GM18861 (cell line): Measurements from ENCODE around the gene CT45A10.
"Not testable (repeated sequence)": the region's sequence is repeated elsewhere in the genome, so short reads cannot be mapped to it uniquely, and the experiment has no call there.

ENCODE experiments used
- ATAC-seq: cut with Tn5 transposase; IDR thresholded peaks from one replicate; pipeline ENCODE4 v1.9.1; 2021; ENCODE audit not compliant: unreplicated experiment

CT45A10 gene, protein sequence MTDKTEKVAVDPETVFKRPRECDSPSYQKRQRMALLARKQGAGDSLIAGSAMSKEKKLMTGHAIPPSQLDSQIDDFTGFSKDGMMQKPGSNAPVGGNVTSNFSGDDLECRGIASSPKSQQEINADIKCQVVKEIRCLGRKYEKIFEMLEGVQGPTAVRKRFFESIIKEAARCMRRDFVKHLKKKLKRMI

DNA sequence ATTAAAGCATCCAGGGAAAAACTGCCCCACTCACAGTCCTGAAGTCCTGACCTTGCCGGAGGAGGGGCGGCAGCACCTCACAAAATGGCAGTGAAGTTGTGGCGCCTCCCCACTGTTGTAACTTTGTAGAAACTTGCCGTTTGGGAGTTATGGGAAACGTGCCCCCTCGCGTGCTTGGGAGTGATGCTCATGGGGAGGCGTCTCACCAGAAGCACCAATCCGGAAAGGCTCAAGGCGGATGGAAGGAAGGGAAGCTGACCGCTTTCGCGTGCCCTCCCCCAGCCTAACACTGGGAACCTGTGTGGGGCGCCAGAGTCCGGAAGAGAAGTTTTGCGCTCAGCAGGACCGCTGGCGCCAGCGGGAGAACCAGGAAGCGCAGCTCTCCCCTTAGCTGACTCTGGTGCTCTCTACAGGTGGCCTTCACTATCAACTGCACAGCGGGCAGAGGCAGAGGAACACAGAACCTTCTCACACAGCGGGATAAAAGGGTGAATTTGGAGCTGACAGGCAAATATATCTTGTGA, at the start of gene CT45A10, which contains the start of gene SAGE1:
Gene CT45A10, minus strand, starts transcription at position 151 of the 524 bp plus-strand sequence. CDS start 8,100 bp downstream, outside the sequence.
Gene SAGE1, plus strand, starts transcription at position 423 of the 524 bp plus-strand sequence. CDS start 2,527 bp downstream, outside the sequence.
- ATAC-seq: no peak

DNA sequence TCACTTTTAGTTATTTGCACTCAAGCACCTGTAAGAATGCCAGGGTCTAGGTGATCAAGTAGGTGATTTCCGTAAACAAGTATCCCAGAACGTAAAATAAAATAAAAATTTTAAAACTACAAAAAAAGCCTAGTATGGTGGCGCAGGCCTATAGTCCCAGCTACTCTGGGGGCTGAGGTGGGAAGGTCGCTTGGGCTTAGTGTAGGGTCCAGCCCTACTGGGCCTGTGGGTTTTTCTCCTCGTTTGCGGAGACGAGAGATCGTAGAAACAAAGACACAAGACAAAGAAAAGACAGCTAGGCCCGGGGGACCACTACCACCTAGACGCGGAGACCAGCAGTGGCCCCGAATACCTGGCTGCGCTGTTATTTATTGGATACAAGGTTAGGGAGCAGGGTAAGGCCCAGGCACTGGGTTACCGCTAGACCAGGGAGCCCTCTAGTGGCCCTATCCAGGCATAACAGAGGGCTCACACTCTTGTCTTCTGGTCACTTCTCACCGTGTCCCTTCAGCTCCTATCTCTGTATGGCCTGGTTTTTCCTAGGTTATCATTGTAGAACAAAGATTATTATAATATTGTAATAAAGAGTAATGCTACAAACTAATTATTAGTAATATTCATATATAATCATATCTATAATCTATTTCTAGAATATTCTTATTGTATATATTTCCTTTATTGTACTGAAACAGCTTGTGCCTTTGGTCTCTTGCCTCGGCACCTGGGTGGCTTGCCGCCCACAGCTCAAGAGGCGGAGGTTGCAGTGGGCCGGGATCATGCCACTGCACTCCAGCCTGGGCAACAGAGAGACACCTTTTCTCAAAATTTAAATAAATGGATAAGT, 38.6 kb upstream of the CT45A10 start:
- ATAC-seq: peak; percentile 59

DNA sequence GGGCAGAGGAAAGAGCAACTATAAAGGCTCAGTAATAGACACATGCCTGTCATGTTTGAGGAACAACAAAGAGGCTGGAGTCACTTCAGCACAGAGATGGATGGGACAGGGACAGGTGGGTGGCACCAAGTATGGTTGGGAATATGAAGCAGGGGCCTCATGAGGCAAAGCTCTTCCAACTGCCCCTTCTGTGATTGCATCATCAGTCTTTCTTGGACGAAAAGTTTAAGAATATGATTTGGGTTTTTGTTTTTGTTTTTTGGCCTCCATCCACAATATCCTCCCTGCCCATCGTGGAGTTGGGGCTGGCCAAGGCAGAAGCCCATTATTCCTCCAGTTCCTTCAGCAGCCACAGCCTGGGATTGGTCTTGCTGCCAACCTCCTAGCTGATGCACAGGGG, 34.7 kb upstream of the CT45A10 start:
- ATAC-seq: no peak

DNA sequence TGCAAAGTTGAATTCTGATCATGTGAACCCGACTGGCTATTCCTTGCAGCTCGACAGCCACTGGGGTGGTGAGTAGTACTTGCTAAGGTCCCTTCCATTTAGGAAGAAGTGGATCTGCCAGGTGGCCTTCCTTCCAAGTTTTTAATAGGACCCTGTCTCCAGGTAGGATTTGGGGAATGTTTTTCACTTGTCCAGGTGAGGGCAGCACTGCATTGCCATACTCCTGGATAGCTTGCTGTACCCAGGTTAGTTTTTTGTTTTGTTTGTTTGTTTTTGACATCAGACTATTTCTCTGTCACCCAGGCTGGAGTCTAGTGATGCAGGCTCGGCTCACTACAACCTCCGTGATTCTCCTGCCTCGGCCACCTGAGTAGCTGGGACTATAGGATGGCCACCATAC, 30.1 kb upstream of the CT45A10 start:
- no peak for ATAC-seq

DNA sequence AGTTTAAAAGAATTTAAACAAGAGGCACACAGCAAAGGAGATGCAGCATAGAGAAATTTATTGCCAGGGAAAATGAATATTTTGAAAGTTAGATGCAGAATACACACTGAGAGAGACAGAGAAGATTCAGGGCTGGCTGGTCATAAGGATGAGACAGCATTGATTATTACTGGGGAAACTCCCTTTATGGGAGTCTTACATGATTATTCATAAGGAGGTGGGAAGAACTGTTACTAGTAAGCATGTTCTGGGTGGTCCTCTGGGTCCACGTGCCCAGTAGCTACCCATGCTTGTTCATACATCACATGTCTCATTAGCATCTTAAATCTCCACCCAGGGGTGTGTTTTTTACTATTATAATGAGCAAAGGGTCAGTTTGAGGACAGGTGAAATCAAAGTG, 27.3 kb upstream of the CT45A10 start:
- not testable (repeated sequence) for ATAC-seq

DNA sequence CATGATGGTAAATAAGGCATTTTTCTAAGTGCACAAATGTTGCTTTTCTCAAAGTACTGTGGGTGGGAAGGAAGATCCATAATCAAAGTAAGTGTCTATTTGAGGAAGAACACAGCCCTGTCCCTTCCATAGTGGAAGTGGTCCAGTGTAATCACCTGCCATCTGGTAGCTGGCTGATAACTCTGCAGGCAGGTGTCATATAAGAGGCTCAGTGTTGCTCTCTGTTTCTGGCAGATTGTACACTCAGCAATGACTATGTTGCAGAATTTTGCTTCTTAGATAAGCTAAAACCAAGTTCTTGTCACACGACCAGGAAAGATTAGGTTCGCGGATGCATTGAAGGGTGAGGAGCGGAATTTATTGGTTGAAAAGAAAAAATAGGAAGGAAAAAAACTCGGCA, 21.2 kb upstream of the CT45A10 start:
- ATAC-seq: no peak

DNA sequence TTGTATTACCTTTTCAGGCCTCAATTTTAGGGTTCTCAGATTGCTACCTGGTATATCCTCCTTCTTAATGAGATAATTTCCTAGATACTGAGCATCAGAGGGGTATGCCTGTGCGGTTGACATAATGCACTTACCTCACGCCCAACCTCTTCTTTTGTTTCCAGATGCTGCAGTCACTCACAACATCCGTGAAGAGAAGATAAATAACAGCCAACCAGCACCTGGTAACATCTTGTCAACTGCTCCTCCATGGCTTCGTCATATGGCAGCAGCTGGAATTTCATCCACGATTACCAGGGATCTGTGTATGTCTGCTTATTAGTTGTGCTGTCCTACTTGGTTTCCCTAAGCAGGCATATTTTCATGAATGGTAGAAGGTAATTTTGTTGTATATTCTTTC, 17.0 kb upstream of the CT45A10 start:
- no peak for ATAC-seq

DNA sequence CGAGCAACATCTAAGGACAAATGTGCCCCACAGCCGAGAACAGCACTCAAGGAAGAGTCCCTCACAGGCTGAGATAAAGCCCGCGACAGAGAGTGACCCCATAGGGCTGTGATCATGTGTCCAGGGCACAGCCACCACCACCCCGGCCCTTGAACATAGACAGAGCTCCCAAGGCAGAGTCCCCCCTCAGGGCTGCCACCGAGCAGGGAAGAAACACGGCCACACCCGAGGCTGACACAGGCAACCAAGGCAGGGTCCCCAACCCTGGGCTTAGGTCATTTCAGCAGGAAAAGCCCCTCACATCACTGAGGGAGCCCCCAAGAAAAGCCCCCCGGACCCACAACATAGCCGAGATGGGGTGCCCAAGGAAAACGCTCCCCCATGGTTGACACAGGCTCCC, 463 bp downstream of the CT45A10 start:
- ATAC-seq: no peak

DNA sequence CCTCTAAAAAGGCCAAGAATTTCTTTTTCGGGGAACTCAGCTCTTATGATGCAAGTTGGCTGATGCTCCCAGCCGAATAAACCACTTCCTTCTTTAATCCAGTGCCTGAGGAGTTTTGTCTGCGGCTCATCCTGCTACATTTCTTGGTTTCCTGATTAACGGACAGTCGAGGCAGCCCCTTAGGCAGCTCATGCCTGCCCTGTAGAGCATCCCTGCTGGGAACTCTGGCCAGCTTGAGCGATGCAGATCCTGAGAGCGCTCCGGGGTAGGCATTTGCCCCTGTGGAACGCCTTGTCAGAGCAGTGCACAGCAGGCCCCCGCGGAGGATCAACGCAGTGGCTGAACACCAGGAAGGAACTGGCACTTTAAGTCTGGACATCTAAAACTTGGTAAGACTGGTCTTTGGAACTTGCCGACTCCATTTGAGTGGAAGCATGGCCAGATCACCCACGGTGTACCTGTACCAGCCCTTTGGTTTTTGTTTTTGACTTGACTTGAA, 3.1 kb downstream of the CT45A10 start:
- ATAC-seq: no peak

DNA sequence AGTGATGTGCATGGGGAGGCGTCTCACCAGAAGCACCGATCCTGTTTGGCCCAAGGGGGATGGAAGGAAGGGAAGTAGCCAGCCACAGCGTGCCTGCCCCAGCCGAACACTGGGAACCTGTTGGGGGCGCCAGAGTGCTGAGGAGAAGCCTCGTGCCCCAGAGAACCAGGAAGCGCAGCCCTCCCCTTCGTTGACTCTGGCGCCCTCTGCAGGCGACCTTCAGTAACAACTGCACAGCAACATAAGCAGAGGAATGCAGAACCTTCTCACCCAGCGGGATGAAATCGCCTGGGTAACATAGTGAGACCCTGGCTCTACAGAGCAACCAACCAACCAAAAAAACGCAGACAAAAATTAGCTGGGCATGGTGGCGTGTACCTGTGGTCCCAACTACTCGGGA, 4.3 kb downstream of the CT45A10 start:
- not testable (repeated sequence) for ATAC-seq

DNA sequence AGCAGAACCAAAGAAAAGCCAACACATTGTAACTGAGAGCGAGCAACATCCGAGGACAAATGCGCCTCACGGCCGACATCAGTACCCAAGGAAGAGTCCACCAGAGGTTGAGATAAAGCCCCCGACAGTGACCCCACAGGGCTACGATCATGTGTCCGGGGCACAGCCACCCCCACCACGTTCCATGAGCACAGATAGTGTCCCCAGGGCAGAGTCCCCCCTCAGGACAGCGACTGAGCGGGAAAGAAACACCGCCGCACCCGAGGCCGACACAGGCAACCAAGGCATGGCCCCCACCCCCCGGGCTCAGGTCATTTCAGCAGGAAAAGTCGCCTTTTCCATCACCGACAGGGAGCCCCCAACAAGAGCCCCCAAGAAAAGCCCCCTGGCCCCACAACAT, 5.0 kb downstream of the CT45A10 start:
- ATAC-seq: not testable (repeated sequence)

DNA sequence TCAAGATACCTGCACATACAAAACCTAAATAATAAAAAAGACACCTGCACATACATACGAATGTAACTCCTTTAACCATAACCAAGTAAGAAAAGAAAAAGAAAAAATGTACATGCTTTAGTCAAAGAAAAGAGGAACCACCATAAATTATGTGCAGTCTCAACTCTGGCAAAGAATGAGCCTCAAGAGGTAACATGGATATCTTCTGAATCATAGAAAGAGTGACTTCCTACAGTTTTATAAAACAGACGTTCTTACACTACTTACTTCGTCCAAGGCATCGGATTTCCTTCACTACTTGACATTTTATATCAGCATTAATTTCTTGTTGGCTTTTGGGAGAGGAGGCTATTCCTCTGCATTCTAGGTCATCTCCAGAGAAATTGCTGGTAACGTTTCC, 10.5 kb downstream of the CT45A10 start:
- not testable (repeated sequence) for ATAC-seq

DNA sequence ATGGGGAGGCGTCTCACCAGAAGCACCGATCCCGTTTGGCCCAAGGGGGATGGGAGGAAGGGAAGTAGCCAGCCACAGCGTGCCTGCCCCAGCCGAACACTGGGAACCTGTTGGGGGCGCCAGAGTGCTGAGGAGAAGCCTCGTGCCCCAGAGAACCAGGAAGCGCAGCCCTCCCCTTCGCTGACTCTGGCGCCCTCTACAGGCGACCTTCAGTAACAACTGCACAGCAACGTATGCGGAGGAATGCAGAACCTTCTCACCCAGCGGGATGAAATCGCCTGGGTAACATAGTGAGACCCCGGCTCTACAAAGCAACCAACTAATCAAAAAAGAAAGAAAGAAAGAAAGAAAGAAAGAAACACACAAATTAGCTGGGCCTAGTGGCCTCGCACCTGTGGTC, 21.5 kb downstream of the CT45A10 start, which contains the start of gene CT45A9:
Gene CT45A9, minus strand, starts transcription at position 101 of the 400 bp plus-strand sequence. CDS start 3,751 bp downstream, outside the sequence.
- not testable (repeated sequence) for ATAC-seq

DNA sequence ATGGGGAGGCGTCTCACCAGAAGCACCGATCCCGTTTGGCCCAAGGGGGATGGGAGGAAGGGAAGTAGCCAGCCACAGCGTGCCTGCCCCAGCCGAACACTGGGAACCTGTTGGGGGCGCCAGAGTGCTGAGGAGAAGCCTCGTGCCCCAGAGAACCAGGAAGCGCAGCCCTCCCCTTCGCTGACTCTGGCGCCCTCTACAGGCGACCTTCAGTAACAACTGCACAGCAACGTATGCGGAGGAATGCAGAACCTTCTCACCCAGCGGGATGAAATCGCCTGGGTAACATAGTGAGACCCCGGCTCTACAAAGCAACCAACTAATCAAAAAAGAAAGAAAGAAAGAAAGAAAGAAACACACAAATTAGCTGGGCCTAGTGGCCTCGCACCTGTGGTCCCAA, 38.8 kb downstream of the CT45A10 start, which contains the start of gene CT45A8:
Gene CT45A8, minus strand, starts transcription at position 101 of the 400 bp plus-strand sequence. CDS start 3,755 bp downstream, outside the sequence.
- not testable (repeated sequence) for ATAC-seq

DNA sequence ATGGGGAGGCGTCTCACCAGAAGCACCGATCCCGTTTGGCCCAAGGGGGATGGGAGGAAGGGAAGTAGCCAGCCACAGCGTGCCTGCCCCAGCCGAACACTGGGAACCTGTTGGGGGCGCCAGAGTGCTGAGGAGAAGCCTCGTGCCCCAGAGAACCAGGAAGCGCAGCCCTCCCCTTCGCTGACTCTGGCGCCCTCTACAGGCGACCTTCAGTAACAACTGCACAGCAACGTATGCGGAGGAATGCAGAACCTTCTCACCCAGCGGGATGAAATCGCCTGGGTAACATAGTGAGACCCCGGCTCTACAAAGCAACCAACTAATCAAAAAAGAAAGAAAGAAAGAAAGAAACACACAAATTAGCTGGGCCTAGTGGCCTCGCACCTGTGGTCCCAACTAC, 56.1 kb downstream of the CT45A10 start, which contains the start of gene CT45A7:
Gene CT45A7, minus strand, starts transcription at position 101 of the 400 bp plus-strand sequence. CDS start 3,747 bp downstream, outside the sequence.
- not testable (repeated sequence) for ATAC-seq
